ENCODE data around the gene MLN. TPM values are rescaled to one million over a fixed set of nuclear protein-coding genes. Genes with fewer than 3 reads are reported as not detected.

MLN gene
- total RNA-seq, 2 experiments from 2014 or later: not detected

DNA sequence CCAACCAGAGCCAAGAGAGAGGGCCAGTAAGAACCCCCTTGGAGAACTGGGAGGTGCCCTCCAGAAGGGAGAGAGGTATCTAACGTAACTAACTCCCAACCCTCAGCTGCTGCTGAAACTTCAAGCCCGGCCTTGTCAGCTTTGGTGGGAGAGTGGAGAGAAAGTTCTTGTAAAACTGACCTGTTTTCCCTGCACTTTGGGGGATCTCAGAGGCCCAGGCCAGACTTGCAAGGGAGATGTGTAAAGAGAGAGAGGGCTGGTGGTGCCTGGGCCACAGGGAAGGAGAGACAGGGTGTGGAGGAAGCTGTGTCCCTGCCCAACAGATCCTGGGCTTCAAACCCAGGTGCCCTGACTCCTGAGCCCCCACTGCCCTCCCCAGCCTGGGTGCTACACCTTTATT, 39.8 kb downstream of the MLN start:
- Mint-ChIP-seq H3K4me3 (no peak overlapping the region), H3K36me3 (ENCODE audit: low read depth) (no peaks in the 10 kb centered on the region), H3K4me1 (ENCODE audit: low read depth) (peaks cover 13% of the 10 kb centered on the region), H3K27me3 (ENCODE audit: low read depth) (peaks cover 3% of the 10 kb centered on the region), H3K9me3 (ENCODE audit: insufficient read depth) (no peaks in the 10 kb centered on the region), H3K27ac (no peak overlapping the region)
- ChIA-PET POLR2A (no interaction called here), CTCF (interaction anchor here (1.3 to 1.4 kb wide), 2 partner anchors 12 to 264 kb away, joined by 3 read pairs; no protein-coding TSS in a partner anchor)
- no peak for ATAC-seq
- DNase-seq: no peak

GRCh38 chr6:33763483-33763882, 40.3 kb downstream of the MLN start:
- H3K9me3 Mint-ChIP-seq (ENCODE audit: insufficient read depth): no peaks in the 10 kb centered on the region
- H3K27ac Mint-ChIP-seq: no peak overlapping the region
- no peak for ATAC-seq
- H3K4me1 Mint-ChIP-seq (ENCODE audit: low read depth): peaks cover 13% of the 10 kb centered on the region
- H3K4me3 Mint-ChIP-seq: no peak overlapping the region
- peaks cover under 1% of the 10 kb centered on the region for H3K27me3 Mint-ChIP-seq (ENCODE audit: low read depth)
- ChIA-PET POLR2A (no interaction called here), CTCF (interaction anchor here (1.3 to 5.0 kb wide), 3 partner anchors 12 to 265 kb away, joined by 3 to 40 read pairs (median 3); partner anchors contain the start of gene IP6K3)
- DNase-seq: no peak
- H3K36me3 Mint-ChIP-seq (ENCODE audit: low read depth): no peaks in the 10 kb centered on the region

GRCh38 chr6:33762713-33763112, 41.1 kb downstream of the MLN start:
- no peaks in the 10 kb centered on the region for H3K27me3 Mint-ChIP-seq (ENCODE audit: low read depth)
- H3K36me3 Mint-ChIP-seq (ENCODE audit: low read depth): no peaks in the 10 kb centered on the region
- no peak overlapping the region for H3K4me3 Mint-ChIP-seq
- ChIA-PET POLR2A (no interaction called here), CTCF (interaction anchor here (1.3 to 5.0 kb wide), 4 partner anchors 8 to 51 kb away, joined by 3 to 40 read pairs (median 22); partner anchors contain the start of genes IP6K3 and UQCC2)
- peaks cover 13% of the 10 kb centered on the region for H3K4me1 Mint-ChIP-seq (ENCODE audit: low read depth)
- ATAC-seq (no peak), DNase-seq (no peak)
- H3K27ac Mint-ChIP-seq: no peak overlapping the region
- no peaks in the 10 kb centered on the region for H3K9me3 Mint-ChIP-seq (ENCODE audit: insufficient read depth)

DNA sequence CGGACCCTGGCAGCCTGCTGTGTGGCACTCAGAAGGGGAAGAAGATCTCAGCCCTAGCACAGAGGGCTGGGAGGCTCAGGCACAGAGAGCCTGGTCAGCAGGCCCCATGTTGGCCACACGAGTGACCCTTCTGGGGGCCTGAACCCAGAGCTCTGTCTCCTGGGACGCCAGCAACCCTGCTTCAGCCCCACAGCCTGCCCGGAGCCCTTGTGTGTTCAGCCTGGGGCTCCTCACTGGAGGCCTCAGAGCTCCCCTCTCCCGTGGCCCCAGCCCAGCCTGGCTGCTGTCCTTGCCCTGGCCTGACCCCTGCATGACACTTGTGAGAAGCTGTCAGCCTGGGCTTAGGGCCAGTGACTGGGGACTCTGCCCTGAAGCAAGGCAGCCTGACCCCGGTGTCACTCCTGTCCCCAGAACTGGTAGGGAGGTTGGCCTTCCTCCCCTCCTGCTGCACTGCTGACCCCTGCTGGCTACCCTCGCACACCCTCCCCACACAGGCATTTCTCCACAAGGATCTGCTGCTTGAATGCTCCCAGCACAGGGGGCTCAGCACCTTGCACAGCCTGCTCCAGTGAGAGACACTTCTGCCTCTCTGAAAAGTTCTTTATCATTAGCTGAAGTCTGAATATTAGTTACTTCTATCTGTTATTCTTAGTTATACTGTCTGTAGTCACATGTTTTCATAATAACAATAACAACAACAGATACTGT, 41.7 kb downstream of the MLN start:
- Mint-ChIP-seq H3K4me1 (ENCODE audit: low read depth) (peaks cover 13% of the 10 kb centered on the region), H3K4me3 (no peak overlapping the region), H3K36me3 (ENCODE audit: low read depth) (no peaks in the 10 kb centered on the region), H3K27me3 (ENCODE audit: low read depth) (no peaks in the 10 kb centered on the region), H3K27ac (no peak overlapping the region), H3K9me3 (ENCODE audit: insufficient read depth) (no peaks in the 10 kb centered on the region)
- peak; percentile 67 for DNase-seq
- peak; percentile 80 for ATAC-seq
- POLR2A ChIA-PET: interaction anchor here (1.4 kb wide), 1 partner anchor 50 kb away, joined by 4 read pairs; the partner anchor contains the start of gene UQCC2
- CTCF ChIA-PET: interaction anchor here (0.7 to 5.0 kb wide), 6 partner anchors 9 to 176 kb away, joined by 3 to 40 read pairs (median 13); partner anchors contain the start of genes IP6K3 and UQCC2

GRCh38 chr6:33761581-33761921, 42.3 kb downstream of the MLN start:
- Mint-ChIP-seq H3K27me3 (ENCODE audit: low read depth) (no peaks in the 10 kb centered on the region), H3K4me3 (no peak overlapping the region), H3K36me3 (ENCODE audit: low read depth) (no peaks in the 10 kb centered on the region), H3K27ac (no peak overlapping the region), H3K9me3 (ENCODE audit: insufficient read depth) (no peaks in the 10 kb centered on the region), H3K4me1 (ENCODE audit: low read depth) (peaks cover 13% of the 10 kb centered on the region)
- ATAC-seq (no peak), DNase-seq (no peak)
- ChIA-PET CTCF (interaction anchor here (0.7 to 5.0 kb wide), 6 partner anchors 9 to 175 kb away, joined by 3 to 40 read pairs (median 13); partner anchors contain the start of genes IP6K3 and UQCC2), POLR2A (interaction anchor here (1.4 kb wide), 1 partner anchor 50 kb away, joined by 4 read pairs; the partner anchor contains the start of gene UQCC2)

DNA sequence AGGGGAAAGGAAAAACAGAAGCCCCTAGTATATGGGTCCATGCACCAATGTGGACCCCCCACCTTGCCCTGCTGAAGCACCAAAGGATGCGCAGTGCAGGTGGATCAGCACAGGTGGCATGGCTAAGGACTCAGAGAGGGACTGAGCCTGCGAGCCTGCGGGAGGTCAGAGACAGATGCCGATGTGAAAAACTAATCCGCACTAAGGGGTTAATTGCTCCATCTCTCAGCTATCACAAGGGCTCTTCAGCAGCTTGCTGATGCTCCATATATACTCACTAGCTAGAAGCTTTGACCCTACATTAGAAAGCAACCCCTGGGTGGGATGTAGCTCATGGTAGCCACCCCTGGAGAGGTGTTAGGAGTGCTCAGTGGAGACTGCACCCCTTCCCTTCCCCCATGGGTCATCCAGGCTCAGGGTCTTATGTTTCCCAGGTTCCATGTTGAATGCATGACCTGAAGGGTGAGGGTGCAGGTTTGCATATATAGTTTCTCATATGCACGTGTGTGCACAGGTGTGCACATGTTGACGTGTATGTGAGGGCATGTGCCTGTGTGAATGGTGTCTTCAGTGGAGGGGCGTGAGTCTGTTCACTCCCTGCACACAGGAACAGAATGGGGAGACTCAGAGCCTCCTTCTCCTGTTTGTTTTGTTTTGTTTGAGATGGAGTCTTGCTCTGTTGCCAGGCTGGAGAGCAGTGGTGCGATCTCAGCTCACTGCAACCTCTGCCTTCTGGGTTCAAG, 43.7 kb downstream of the MLN start:
- CTCF ChIA-PET: interaction anchor here (0.7 to 5.0 kb wide), 8 partner anchors 11 to 267 kb away, joined by 3 to 40 read pairs (median 4); partner anchors contain the start of genes IP6K3 and UQCC2
- Mint-ChIP-seq H3K27me3 (ENCODE audit: low read depth) (no peaks in the 10 kb centered on the region), H3K4me3 (no peak overlapping the region), H3K27ac (no peak overlapping the region), H3K4me1 (ENCODE audit: low read depth) (peaks cover 13% of the 10 kb centered on the region), H3K36me3 (ENCODE audit: low read depth) (no peaks in the 10 kb centered on the region), H3K9me3 (ENCODE audit: insufficient read depth) (no peaks in the 10 kb centered on the region)
- POLR2A ChIA-PET: no interaction called here
- ATAC-seq (no peak), DNase-seq (no peak)

DNA sequence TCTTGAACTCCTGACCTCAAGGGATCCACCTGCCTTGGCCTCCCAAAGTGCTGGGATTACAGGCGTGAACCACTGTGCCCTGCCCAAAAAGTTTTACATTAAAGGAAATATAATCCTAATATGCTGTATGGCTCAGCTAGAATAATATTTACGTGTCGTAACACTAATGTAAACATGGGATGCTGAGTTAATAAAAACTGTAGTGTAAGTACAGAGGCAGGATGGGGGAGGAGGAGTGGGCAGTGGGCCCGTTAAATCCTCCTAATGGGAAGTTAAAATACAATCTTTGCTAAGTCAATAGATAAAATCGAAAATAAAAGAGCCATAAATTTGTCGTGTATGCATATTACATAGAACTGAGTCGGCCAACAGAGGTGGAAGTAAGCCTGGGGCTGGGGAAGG, 45.0 kb downstream of the MLN start:
- Mint-ChIP-seq H3K4me3 (no peak overlapping the region), H3K36me3 (ENCODE audit: low read depth) (no peaks in the 10 kb centered on the region), H3K4me1 (ENCODE audit: low read depth) (peaks cover 13% of the 10 kb centered on the region), H3K27ac (no peak overlapping the region), H3K27me3 (ENCODE audit: low read depth) (no peaks in the 10 kb centered on the region), H3K9me3 (ENCODE audit: insufficient read depth) (no peaks in the 10 kb centered on the region)
- no peak for ATAC-seq
- no peak for DNase-seq
- POLR2A ChIA-PET: no interaction called here
- CTCF ChIA-PET: interaction anchor here (1.1 to 5.0 kb wide), 2 partner anchors 14 to 48 kb away, joined by 3 to 40 read pairs; partner anchors contain the start of genes IP6K3 and UQCC2

DNA sequence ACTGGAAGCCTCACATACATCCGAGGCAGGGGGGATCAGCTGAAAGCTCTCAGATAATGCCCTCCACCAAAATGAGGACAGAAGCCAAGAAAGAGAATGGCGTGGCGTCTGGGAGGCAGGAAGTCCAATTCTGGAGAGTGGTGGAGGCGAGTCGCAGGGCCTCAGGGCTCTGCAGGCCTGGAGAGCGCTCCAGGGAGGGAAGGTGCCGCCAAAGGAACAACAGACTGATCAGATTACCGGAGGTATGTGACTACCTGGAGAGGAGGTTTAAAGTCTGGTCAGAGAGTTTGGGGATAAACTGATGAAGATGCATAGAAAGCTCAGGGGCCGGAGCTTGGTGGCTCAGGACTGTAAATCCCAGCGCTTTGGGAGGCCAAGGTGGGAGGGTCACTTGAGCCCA, 45.9 kb downstream of the MLN start:
- ChIA-PET POLR2A (interaction anchor here (1.3 kb wide), 1 partner anchor 9 kb away, joined by 3 read pairs; no protein-coding TSS in a partner anchor), CTCF (interaction anchor here (1.1 to 1.7 kb wide), 2 partner anchors 14 kb away, joined by 4 to 8 read pairs; no protein-coding TSS in a partner anchor)
- Mint-ChIP-seq H3K27ac (no peak overlapping the region), H3K36me3 (ENCODE audit: low read depth) (no peaks in the 10 kb centered on the region), H3K4me3 (no peak overlapping the region), H3K4me1 (ENCODE audit: low read depth) (peaks cover 13% of the 10 kb centered on the region), H3K27me3 (ENCODE audit: low read depth) (no peaks in the 10 kb centered on the region), H3K9me3 (ENCODE audit: insufficient read depth) (no peaks in the 10 kb centered on the region)
- ATAC-seq (no peak), DNase-seq (no peak)

- ATAC-seq: no peak
- H3K9me3 Mint-ChIP-seq (ENCODE audit: insufficient read depth): no peaks in the 10 kb centered on the region
- no peak overlapping the region for H3K4me3 Mint-ChIP-seq
- POLR2A ChIA-PET: interaction anchor here (1.3 kb wide), 1 partner anchor 10 kb away, joined by 3 read pairs; no protein-coding TSS in a partner anchor
- no peaks in the 10 kb centered on the region for H3K36me3 Mint-ChIP-seq (ENCODE audit: low read depth)
- H3K27me3 Mint-ChIP-seq (ENCODE audit: low read depth): no peaks in the 10 kb centered on the region
- CTCF ChIA-PET: interaction anchor here (1.1 to 1.7 kb wide), 2 partner anchors 13 to 14 kb away, joined by 4 to 8 read pairs; no protein-coding TSS in a partner anchor
- no peak for DNase-seq
- no peak overlapping the region for H3K27ac Mint-ChIP-seq
- peaks cover 10% of the 10 kb centered on the region for H3K4me1 Mint-ChIP-seq (ENCODE audit: low read depth)
These were observed 46.7 kb downstream of the MLN start for GRCh38 chr6:33757113-33757512.

GRCh38 chr6:33756211-33756954, 47.4 kb downstream of the MLN start:
- ATAC-seq: no peak
- POLR2A ChIA-PET: no interaction called here

GRCh38 chr6:33755070-33755869, 48.5 kb downstream of the MLN start:
- no peaks in the 10 kb centered on the region for H3K9me3 Mint-ChIP-seq (ENCODE audit: insufficient read depth)
- no peaks in the 10 kb centered on the region for H3K27me3 Mint-ChIP-seq (ENCODE audit: low read depth)
- no peak for ATAC-seq
- H3K36me3 Mint-ChIP-seq (ENCODE audit: low read depth): no peaks in the 10 kb centered on the region
- no peak overlapping the region for H3K27ac Mint-ChIP-seq
- no peak for DNase-seq
- no peak overlapping the region for H3K4me3 Mint-ChIP-seq
- ChIA-PET CTCF (no interaction called here), POLR2A (no interaction called here)
- no peaks in the 10 kb centered on the region for H3K4me1 Mint-ChIP-seq (ENCODE audit: low read depth)

More at GRCh38 chr6:33756211-33756954, 47.4 kb downstream of the MLN start:
- no peak overlapping the region for H3K4me3 Mint-ChIP-seq
- CTCF ChIA-PET: interaction anchor here (1.7 kb wide), 1 partner anchor 12 kb away, joined by 8 read pairs; no protein-coding TSS in a partner anchor
- no peaks in the 10 kb centered on the region for H3K36me3 Mint-ChIP-seq (ENCODE audit: low read depth)
- H3K27ac Mint-ChIP-seq: no peak overlapping the region
- no peaks in the 10 kb centered on the region for H3K27me3 Mint-ChIP-seq (ENCODE audit: low read depth)
- H3K9me3 Mint-ChIP-seq (ENCODE audit: insufficient read depth): no peaks in the 10 kb centered on the region
- DNase-seq: no peak
- peaks cover 9% of the 10 kb centered on the region for H3K4me1 Mint-ChIP-seq (ENCODE audit: low read depth)
